ENCODE measurements around the gene F2. TPM values are rescaled to one million over a fixed set of nuclear protein-coding genes. Genes with fewer than 3 reads are reported as not detected.

F2 gene
- total and polyA plus RNA-seq, 7 donors = 0.04 to 0.56 (median 0.21) TPM; not detected in 3

- no peaks in the 10 kb centered on the region for H3K9me3 ChIP-seq
- intact Hi-C loops (cut with DNase I) = no loop called here
- no peak overlapping the region for H3K4me3 ChIP-seq
- no peaks in the 10 kb centered on the region for H3K27me3 ChIP-seq (ENCODE audit: insufficient read depth in 3 of 3, low read length in 2 of 3)
- H3K4me1 ChIP-seq = peaks cover 24% of the 10 kb centered on the region
- no peak for TF ChIP-seq CTCF (IDR thresholded peaks at IDR 0.05)
- 82 to 86% (median 84%) methylated on average over 4 of the region's 4 CpGs for WGBS, 3 donors
- DNase-seq (no peak), ATAC-seq (no peak)
- H3K36me3 ChIP-seq (ENCODE audit: insufficient read depth in 1 of 2, low read depth in 1 of 2) = peaks cover 3 to 74% of the 10 kb centered on the region in 2 donors
- H3K27ac ChIP-seq = no peak overlapping the region
These were observed 26.6 kb upstream of the F2 start for GRCh38 chr11:46692450-46692849.

GRCh38 chr11:46693597-46694012, 25.4 kb upstream of the F2 start:
- Histone ChIP-seq H3K4me1 (peaks cover 30% of the 10 kb centered on the region), H3K27ac (peak overlapping the region; percentile 36)
- intact Hi-C loops (cut with DNase I) = no loop called here

GRCh38 chr11:46694072-46694471, 24.9 kb upstream of the F2 start:
- Histone ChIP-seq H3K4me1 (peaks cover 35% of the 10 kb centered on the region), H3K36me3 (ENCODE audit: insufficient read depth in 1 of 2, low read depth in 1 of 2) (peaks cover 3 to 60% of the 10 kb centered on the region in 2 donors), H3K27me3 (ENCODE audit: insufficient read depth in 3 of 3, low read length in 2 of 3) (no peaks in the 10 kb centered on the region), H3K27ac (peak overlapping the region; percentile 36), H3K4me3 (no peak overlapping the region), H3K9me3 (no peaks in the 10 kb centered on the region)
- ATAC-seq (no peak), DNase-seq (no peak)
- no peak for TF ChIP-seq CTCF (IDR thresholded peaks at IDR 0.05)
- 60 to 69% (median 62%) methylated on average over 6 of the region's 6 CpGs for WGBS, 3 donors
- intact Hi-C loops (cut with DNase I) = no loop called here

More at GRCh38 chr11:46693597-46694012, 25.4 kb upstream of the F2 start:
- peaks cover 3 to 65% of the 10 kb centered on the region in 2 donors for H3K36me3 ChIP-seq (ENCODE audit: insufficient read depth in 1 of 2, low read depth in 1 of 2)
- no peak for TF ChIP-seq CTCF (IDR thresholded peaks at IDR 0.05)
- no peaks in the 10 kb centered on the region for H3K9me3 ChIP-seq
- H3K4me3 ChIP-seq = no peak overlapping the region
- no peaks in the 10 kb centered on the region for H3K27me3 ChIP-seq (ENCODE audit: insufficient read depth in 3 of 3, low read length in 2 of 3)
- WGBS, 3 donors = 44 to 52% (median 49%) methylated on average over 2 of the region's 2 CpGs
- no peak for ATAC-seq
- no peak for DNase-seq

GRCh38 chr11:46694607-46695006, 24.4 kb upstream of the F2 start:
- no peak overlapping the region for H3K4me3 ChIP-seq
- intact Hi-C loops (cut with DNase I) = no loop called here
- ATAC-seq = no peak
- peak overlapping the region; percentile 36 for H3K27ac ChIP-seq
- DNase-seq = no peak
- no peaks in the 10 kb centered on the region for H3K9me3 ChIP-seq
- 57 to 74% (median 71%) methylated on average over 7 of the region's 7 CpGs for WGBS, 3 donors
- TF ChIP-seq CTCF (IDR thresholded peaks at IDR 0.05) = no peak
- H3K27me3 ChIP-seq (ENCODE audit: insufficient read depth in 3 of 3, low read length in 2 of 3) = no peaks in the 10 kb centered on the region
- H3K4me1 ChIP-seq = peaks cover 40% of the 10 kb centered on the region
- H3K36me3 ChIP-seq (ENCODE audit: insufficient read depth in 1 of 2, low read depth in 1 of 2) = peaks cover 3 to 54% of the 10 kb centered on the region in 2 donors
